CD4-positive, alpha-beta T cell treated with Interleukin-1 beta for 1 hour (primary cell): ENCODE results near the gene MUC5B.
"Not testable (repeated sequence)": the region's sequence is repeated elsewhere in the genome, so short reads cannot be mapped to it uniquely, and the experiment has no call there.

Source experiments
- DNase-seq, 2 donors: peaks; one replicate each; pipeline ENCODE4 v3.0.0-alpha.2; 2020 to 2022

The MUC5B gene

GRCh38 chr11:1222491-1223345 is at the start of gene MUC5B:
Gene MUC5B, plus strand, starts transcription at chr11:1223066. Its CDS starts 58 bp downstream, at chr11:1223124.
- DNase-seq, result no peak

GRCh38 chr11:1173396-1173795 is 49.5 kb upstream of the MUC5B start:
- DNase-seq, result not testable (repeated sequence)

GRCh38 chr11:1174441-1175370 is 48.2 kb upstream of the MUC5B start:
- DNase-seq, result no peak

GRCh38 chr11:1175461-1176223 is 47.2 kb upstream of the MUC5B start:
- no peak for DNase-seq

GRCh38 chr11:1176224-1177019 is 46.4 kb upstream of the MUC5B start:
- no peak for DNase-seq

GRCh38 chr11:1177020-1177770 is 45.7 kb upstream of the MUC5B start:
- no peak for DNase-seq

GRCh38 chr11:1177771-1178090 is 45.1 kb upstream of the MUC5B start:
- DNase-seq, result no peak

GRCh38 chr11:1178201-1178885 is 44.5 kb upstream of the MUC5B start:
- DNase-seq, result no peak

GRCh38 chr11:1178906-1179305 is 44.0 kb upstream of the MUC5B start:
- no peak for DNase-seq

GRCh38 chr11:1179641-1180040 is 43.2 kb upstream of the MUC5B start:
- no peak for DNase-seq

GRCh38 chr11:1180171-1180570 is 42.7 kb upstream of the MUC5B start:
- no peak for DNase-seq

- DNase-seq, result no peak
Measured at GRCh38 chr11:1180947-1181391, 41.9 kb upstream of the MUC5B start.

GRCh38 chr11:1181420-1181819 is 41.4 kb upstream of the MUC5B start:
- DNase-seq, result no peak

- no peak for DNase-seq
Measured at GRCh38 chr11:1181853-1182535, 40.9 kb upstream of the MUC5B start.

- not testable (repeated sequence) for DNase-seq
Measured at GRCh38 chr11:1184139-1184538, 38.7 kb upstream of the MUC5B start.

- DNase-seq, result not testable (repeated sequence)
Measured at GRCh38 chr11:1188451-1189130, 34.3 kb upstream of the MUC5B start.

- DNase-seq, result not testable (repeated sequence)
Measured at GRCh38 chr11:1189816-1190215, 33.0 kb upstream of the MUC5B start.

GRCh38 chr11:1191786-1192470 is 30.9 kb upstream of the MUC5B start:
- DNase-seq, result not testable (repeated sequence)
